Pancreas (tissue), 10 donors: Measurements from ENCODE around the gene SLC4A2. TPM values are rescaled to one million over a fixed set of nuclear protein-coding genes. Genes with fewer than 3 reads are reported as not detected.

Experiments used
- ATAC-seq, 4 donors: fragments of 200-7000 bp; cut with Tn5 transposase; one replicate each; pipeline versions ENCODE4 v1.8.0 to v1.9.1; 2020; ENCODE audit warnings: mild to moderate bottlenecking in 4 of 4, moderate library complexity in 4 of 4
- DNase-seq, 6 donors: peaks; one replicate each; pipeline ENCODE4 v3.0.0-alpha.2; 2020
- FAIRE-seq: peaks from 2 replicates; lab custom pipeline; 2012; peaks lifted over from hg19 to GRCh38; lab: Jason Lieb, UNC
- H3K27ac ChIP-seq, 4 donors: fragments of 200-600 bp; sonication (generic); 1 replicate in 3 of 4; 2 replicates in 1 of 4; pipeline versions ENCODE4 v1.5.0 to v1.8.0; 2020
- H3K27me3 ChIP-seq, 4 donors: fragments of 200-600 bp; one replicate each; pipeline ENCODE4 v1.8.0; 2021
- H3K36me3 ChIP-seq, 3 donors: fragments of 200-600 bp; sonication (generic) in 1 of 3; one replicate each; pipeline versions ENCODE4 v1.5.0 to v1.8.0; 2020 to 2021
- H3K4me1 ChIP-seq, 3 donors: fragments of 200-600 bp; one replicate each; pipeline ENCODE4 v1.8.0; 2021
- H3K4me3 ChIP-seq, 4 donors: fragments of 200-600 bp; sonication (generic) in 2 of 4; one replicate each; pipeline versions ENCODE4 v1.5.0 to v1.8.0; 2020 to 2021
- H3K9me3 ChIP-seq, 4 donors: fragments of 200-600 bp; one replicate each; pipeline ENCODE4 v1.8.0; 2021
- CTCF ChIP-seq, 4 donors: fragments of 200-600 bp; sonication (generic) in 3 of 4; IDR thresholded peaks; one replicate each; pipeline versions ENCODE4 v1.5.0 to v1.8.0; 2021; ENCODE audit warnings: antibody characterized with exemption in 4 of 4
- WGBS, 2 donors: extraction: QIAGEN DNeasy Blood & Tissue Kit; methylation state at CpG; one replicate each; pipeline ENCODE4 v1.1.7; 2013; 5-methylcytosine and 5-hydroxymethylcytosine counted together
- intact Hi-C, 3 donors: fragments of 100-400 bp; cut with DNase I; formaldehyde crosslinking; loops; one replicate each; pipeline versions ENCODE4 v1.11.1 to v1.14.2; 2022
- polyA plus RNA-seq, 2 donors: library from polyadenylated mRNA; stranded (reverse); fragments of 200-250 nt; gene quantifications; one replicate each; pipeline ENCODE4 v1.2.3, GENCODE V29; 2013
- total RNA-seq, 6 donors: library from RNA; stranded (reverse); fragmentation: NEBNext Ultra II Directional in 4 of 6; extraction: Animal tissue kit (Norgen Biotek cat#: 25700) in 4 of 6; gene quantifications; one replicate each; pipeline versions ENCODE4 v1.2.1 to v1.2.4, GENCODE V29; 2021 to 2023
- donor health status: healthy with polysubstance abuse.
- donor health status: DM: no; HTN: no; CAD: no; lungs with moderate emphysema.
- donor health status: DM: no; HTN: no; CAD: no.
- donor health status: control.
- donor health status: control.
- donor health status: Bipolar disorder and iron deficiency.
- donor health status: DM: yes; HTN: yes; CAD: no.
- donor health status: DM: no; HTN: no; CAD: no.
- donor health status: DM: no; HTN: no; CAD: no.
- donor health status: DM: yes; HTN: yes; CAD: no.

The SLC4A2 gene
- total and polyA plus RNA-seq, 8 donors = 69.2 to 211 (median 87.2) TPM

DNA sequence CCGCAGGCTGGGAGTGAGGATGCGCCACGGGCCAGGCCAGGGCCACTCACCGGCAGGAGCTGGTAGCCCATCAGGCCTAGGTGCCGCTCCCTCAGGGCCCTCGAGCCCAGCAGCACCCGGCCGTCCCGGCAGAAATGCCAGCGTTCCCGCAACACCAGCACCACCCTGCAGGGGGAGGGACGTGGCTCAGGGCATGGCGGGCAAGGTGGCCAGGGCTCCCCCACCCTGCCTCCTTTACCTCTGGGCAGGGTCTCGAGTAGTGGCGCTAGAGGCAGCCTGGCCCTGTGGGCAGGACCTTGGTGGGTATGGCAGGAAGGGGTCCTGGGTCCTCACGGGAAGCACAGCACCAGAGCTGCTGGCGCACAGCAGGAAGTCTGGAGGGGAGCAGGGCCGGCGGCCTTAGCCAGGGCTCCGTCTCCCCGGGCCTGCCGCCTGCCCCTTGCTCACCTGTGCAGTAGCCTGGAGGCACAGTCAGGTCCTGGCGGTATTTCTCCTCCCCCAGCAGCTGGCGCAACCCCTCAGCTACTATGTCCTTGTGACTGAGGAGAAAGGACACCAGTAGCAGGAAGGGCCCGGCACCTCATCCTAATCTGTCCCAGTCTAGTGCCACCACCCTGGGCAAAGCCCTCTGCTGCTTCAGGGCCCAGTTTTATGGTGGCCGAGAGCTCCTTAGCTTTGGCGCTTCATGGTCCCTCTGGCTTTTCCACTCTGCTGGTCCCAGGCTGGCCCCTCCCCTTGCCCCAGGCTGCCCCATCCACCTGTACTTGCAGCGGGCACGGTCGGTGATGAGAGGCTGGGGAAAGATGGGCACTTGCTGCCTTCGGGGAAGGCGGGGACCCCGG, 17.7 kb downstream of the SLC4A2 start:
- Histone ChIP-seq H3K27me3 (no peaks in the 10 kb centered on the region), H3K36me3 (peaks cover 0 to 28% (median 13%) of the 10 kb centered on the region in 3 donors), H3K4me1 (peaks cover 7 to 23% (median 11%) of the 10 kb centered on the region in 3 donors), H3K27ac (no peak overlapping the region), H3K4me3 (no peak overlapping the region), H3K9me3 (no peaks in the 10 kb centered on the region)
- WGBS, 2 donors = 66 to 67% methylated on average over 32 to 33 of the region's 33 CpGs
- no peak for TF ChIP-seq CTCF (IDR thresholded peaks at IDR 0.05)
- peak in 2 of 6 donors; percentile 38 to 84 for DNase-seq
- ATAC-seq = no peak
- intact Hi-C loops = no loop called here
- FAIRE-seq = no peak

- H3K27ac ChIP-seq = no peak overlapping the region
- intact Hi-C loops = loop anchor here in 1 of 3 donors (2.0 kb wide), 1 partner anchor 13 kb away; no protein-coding TSS in a partner anchor
- 54 to 66% methylated on average over 10 of the region's 10 CpGs for WGBS, 2 donors
- no peaks in the 10 kb centered on the region for H3K9me3 ChIP-seq
- H3K36me3 ChIP-seq = peaks cover 0 to 25% (median 6%) of the 10 kb centered on the region in 3 donors
- peaks cover 11 to 29% (median 16%) of the 10 kb centered on the region in 3 donors for H3K4me1 ChIP-seq
- no peak overlapping the region for H3K4me3 ChIP-seq
- FAIRE-seq (no peak), DNase-seq (peak in 3 of 6 donors; percentile 11 to 75 (median 29)), ATAC-seq (no peak)
- H3K27me3 ChIP-seq = no peaks in the 10 kb centered on the region
- no peak for TF ChIP-seq CTCF (IDR thresholded peaks at IDR 0.05)
These were observed 18.4 kb downstream of the SLC4A2 start for GRCh38 chr7:151077705-151078232.

DNA sequence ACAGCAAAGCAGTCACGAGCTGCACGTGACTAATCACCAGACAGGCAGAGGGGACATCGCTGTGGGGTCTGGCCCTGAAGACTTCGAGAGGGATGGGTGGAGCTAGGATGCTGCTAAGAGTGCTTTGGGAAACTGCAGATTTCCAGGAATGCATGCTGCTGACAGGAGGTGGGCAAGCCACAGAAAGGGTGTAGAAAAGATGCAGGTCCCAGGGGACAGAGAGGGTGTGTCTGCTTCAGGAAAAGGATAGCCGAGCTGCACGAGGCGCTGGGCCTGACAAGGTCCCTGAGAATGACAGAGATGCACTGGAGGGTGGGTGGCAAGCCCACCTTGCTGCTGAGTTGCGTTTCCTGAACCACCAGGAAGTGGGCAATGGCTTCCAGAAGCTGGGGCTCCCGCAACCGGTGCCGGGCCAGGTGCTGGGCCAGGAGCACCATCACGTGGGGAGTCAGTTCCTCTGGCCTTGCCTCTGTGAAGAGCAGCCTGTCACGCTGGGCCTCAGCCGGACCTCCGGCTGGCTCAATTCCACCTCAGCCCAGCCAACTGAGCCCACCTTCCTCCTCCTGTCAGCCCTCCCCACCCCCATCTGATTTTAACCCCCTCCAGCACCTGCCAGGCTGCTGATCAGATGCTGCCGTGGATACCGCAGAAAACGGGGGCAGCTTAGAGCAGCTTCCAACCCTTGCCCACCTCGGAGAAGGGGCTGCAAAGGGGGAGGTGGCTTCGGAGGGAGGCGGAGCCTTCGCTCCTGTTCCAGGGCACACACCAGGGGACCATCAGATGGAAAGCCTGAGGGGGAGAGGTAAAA, 19.0 kb downstream of the SLC4A2 start:
- FAIRE-seq = no peak
- Histone ChIP-seq H3K27ac (no peak overlapping the region), H3K4me1 (peaks cover 11 to 29% (median 16%) of the 10 kb centered on the region in 3 donors)

More for the DNA sequence above, 19.0 kb downstream of the SLC4A2 start:
- Histone ChIP-seq H3K36me3 (peaks cover 0 to 23% (median 4%) of the 10 kb centered on the region in 3 donors), H3K9me3 (no peaks in the 10 kb centered on the region), H3K27me3 (no peaks in the 10 kb centered on the region), H3K4me3 (no peak overlapping the region)
- intact Hi-C loops = loop anchor here in 1 of 3 donors (2.0 kb wide), 1 partner anchor 14 kb away; no protein-coding TSS in a partner anchor
- WGBS, 2 donors = 47 to 52% methylated on average over 22 of the region's 22 CpGs
- TF ChIP-seq CTCF (IDR thresholded peaks at IDR 0.05) = no peak
- ATAC-seq (no peak), DNase-seq (peak in 2 of 6 donors; percentile 24 to 75)
